IMR-90 (cell line): Measurements from ENCODE around the gene PEX11A. TPM values are rescaled to one million over a fixed set of nuclear protein-coding genes. Genes with fewer than 3 reads are reported as not detected.

Experiments
- ATAC-seq: fragments of 200-7000 bp; cut with Tn5 transposase; 2 replicates; pipeline ENCODE4 v1.9.1; 2020; ENCODE audit warnings: low read depth, mild to moderate bottlenecking, moderate library complexity
- BruUV-seq: library from RNA; stranded (reverse); fragments of 400-500 nt; replicated peaks from 2 replicates; lab custom pipeline; 2021; lab: Mats Ljungman, UMichigan
- CTCF ChIA-PET: fragments of 300-600 bp; formaldehyde crosslinking; extraction: SDS; loops from one replicate; lab custom pipeline; 2021; ENCODE audit warnings: antibody characterized with exemption; lab: Yijun Ruan, JAX
- POLR2A ChIA-PET: fragments of 300-600 bp; sonication (Branson Sonifier 250); formaldehyde crosslinking; loops from one replicate; lab custom pipeline; 2022; ENCODE audit warnings: antibody characterized with exemption; ENCODE audit not compliant: unreplicated experiment; lab: Charles Lee
- DNase-seq: peaks from one replicate; pipeline ENCODE4 v3.0.0; 2013
- H2AFZ ChIP-seq: replicated peaks from 2 replicates; pipeline ENCODE3; 2013; ENCODE audit warnings: low read length, mild to moderate bottlenecking; ENCODE audit not compliant: poor library complexity
- H2AK5ac ChIP-seq: 2 replicates; pipeline ENCODE4 v1.6.1; 2013; ENCODE audit warnings: low read depth, low read length, inconsistent platforms
- H2AK9ac ChIP-seq: replicated peaks from 2 replicates; pipeline ENCODE3; 2013; ENCODE audit warnings: mild to moderate bottlenecking, low read depth, low read length, moderate library complexity; ENCODE audit not compliant: poor library complexity
- H2BK120ac ChIP-seq: 2 replicates; pipeline ENCODE4 v1.6.1; 2013; ENCODE audit warnings: low read depth, low read length, inconsistent platforms
- H2BK15ac ChIP-seq: 3 replicates; pipeline ENCODE4 v1.6.1; 2013; ENCODE audit warnings: low read depth, low read length, inconsistent platforms
- H2BK20ac ChIP-seq: 2 replicates; pipeline ENCODE4 v1.6.1; 2013; ENCODE audit warnings: low read depth, mild to moderate bottlenecking, inconsistent platforms, low read length, moderate library complexity
- H2BK5ac ChIP-seq: 2 replicates; pipeline ENCODE4 v1.6.1; 2013; ENCODE audit warnings: mild to moderate bottlenecking, low read depth, low read length, inconsistent platforms; ENCODE audit not compliant: poor library complexity, severe bottlenecking
- H3K14ac ChIP-seq: replicated peaks from 2 replicates; pipeline ENCODE4 v1.6.1; 2013; ENCODE audit warnings: low read depth, low read length, inconsistent platforms
- H3K18ac ChIP-seq: 2 replicates; pipeline ENCODE4 v1.6.1; 2013; ENCODE audit warnings: low read depth, low read length, control low read depth
- H3K23ac ChIP-seq: 2 replicates; pipeline ENCODE4 v1.6.1; 2013; ENCODE audit warnings: low read depth, low read length, inconsistent platforms
- H3K27ac ChIP-seq: 2 replicates; pipeline ENCODE4 v1.5.1; 2013; ENCODE audit warnings: mild to moderate bottlenecking, control low read depth, low read length; ENCODE audit not compliant: insufficient read depth
- H3K27me3 ChIP-seq: 2 replicates; pipeline ENCODE4 v1.6.1; 2013; ENCODE audit warnings: low read length; ENCODE audit not compliant: control insufficient read depth, insufficient read depth
- H3K36me3 ChIP-seq: 2 replicates; pipeline ENCODE4 v1.6.1; 2013; ENCODE audit warnings: low read length, mixed read lengths; ENCODE audit not compliant: control insufficient read depth, insufficient read depth
- H3K4ac ChIP-seq: 2 replicates; pipeline ENCODE4 v1.6.1; 2013; ENCODE audit warnings: low read depth, low read length, inconsistent platforms
- H3K4me1 ChIP-seq: 2 replicates; pipeline ENCODE4 v1.6.1; 2013; ENCODE audit warnings: low read length, mixed read lengths; ENCODE audit not compliant: control insufficient read depth, insufficient read depth
- H3K4me2 ChIP-seq: 2 replicates; pipeline ENCODE4 v1.6.1; 2013; ENCODE audit warnings: low read depth, mild to moderate bottlenecking, control low read depth, low read length, moderate library complexity
- H3K4me3 ChIP-seq: 2 replicates; pipeline ENCODE4 v1.5.1; 2013; ENCODE audit warnings: low read depth, mild to moderate bottlenecking, control low read depth, low read length, moderate library complexity; ENCODE audit not compliant: insufficient read depth
- H3K56ac ChIP-seq: 2 replicates; pipeline ENCODE4 v1.6.1; 2013; ENCODE audit warnings: low read length, inconsistent platforms; ENCODE audit not compliant: insufficient read depth; ENCODE audit errors: extremely low read depth
- H3K79me1 ChIP-seq, 2 experiments: 2 replicates each; pipeline ENCODE4 v1.6.1; 2013; ENCODE audit warnings: low read length in 2 of 2, inconsistent platforms in 1 of 2, low read depth in 1 of 2
- H3K9ac ChIP-seq: 2 replicates; pipeline ENCODE4 v1.6.1; 2013; ENCODE audit warnings: low read depth, low read length, control low read depth
- H3K9me1 ChIP-seq: 2 replicates; pipeline ENCODE4 v1.6.1; 2013; ENCODE audit warnings: low read length, inconsistent platforms; ENCODE audit not compliant: insufficient read depth
- H3K9me3 ChIP-seq: 2 replicates; pipeline ENCODE4 v1.6.1; 2013; ENCODE audit warnings: low read length; ENCODE audit not compliant: control insufficient read depth, insufficient read depth
- H4K20me1 ChIP-seq: 2 replicates; pipeline ENCODE4 v1.6.1; 2013; ENCODE audit warnings: low read length, inconsistent platforms; ENCODE audit not compliant: insufficient read depth
- H4K5ac ChIP-seq: 2 replicates; pipeline ENCODE4 v1.6.1; 2013; ENCODE audit warnings: mild to moderate bottlenecking, low read depth, low read length, control low read depth
- H4K8ac ChIP-seq, 2 experiments: 2 replicates each; pipeline ENCODE4 v1.6.1; 2013; ENCODE audit warnings: low read depth in 2 of 2, low read length in 2 of 2, control low read depth in 1 of 2, inconsistent platforms in 1 of 2
- H4K91ac ChIP-seq: 2 replicates; pipeline ENCODE4 v1.6.1; 2013; ENCODE audit warnings: low read depth, low read length, inconsistent platforms; ENCODE audit not compliant: insufficient read depth
- BHLHE40 ChIP-seq: fragments of 150-350 bp; IDR thresholded peaks from 2 replicates; pipeline ENCODE4 v1.6.1; 2016; ENCODE audit warnings: mild to moderate bottlenecking, low read depth, low read length
- CEBPB ChIP-seq: IDR thresholded peaks from 2 replicates; pipeline ENCODE4 v1.6.1; 2012; ENCODE audit warnings: low read depth, low read length, improper control_type of control experiment
- ELK1 ChIP-seq: fragments of 150-350 bp; IDR thresholded peaks from 2 replicates; pipeline ENCODE4 v1.6.1; 2016; ENCODE audit warnings: low read depth, mild to moderate bottlenecking, low read length, moderate library complexity, borderline replicate concordance
- FOS ChIP-seq: fragments of 150-350 bp; IDR thresholded peaks from 2 replicates; pipeline ENCODE4 v1.6.1; 2016; ENCODE audit warnings: low read depth, low read length
- MAFK ChIP-seq: IDR thresholded peaks from 2 replicates; pipeline ENCODE4 v1.6.1; 2012; ENCODE audit warnings: low read depth, low read length, improper control_type of control experiment
- MAZ ChIP-seq: IDR thresholded peaks from 2 replicates; pipeline ENCODE4 v1.6.1; 2012; ENCODE audit warnings: low read depth, mild to moderate bottlenecking, low read length, improper control_type of control experiment, moderate library complexity, borderline replicate concordance
- MXI1 ChIP-seq: IDR thresholded peaks from 2 replicates; pipeline ENCODE4 v1.6.1; 2012; ENCODE audit warnings: low read depth, mild to moderate bottlenecking, low read length, moderate library complexity, borderline replicate concordance
- NFE2L2 ChIP-seq: fragments of 150-350 bp; IDR thresholded peaks from 2 replicates; pipeline ENCODE4 v1.6.1; 2016; ENCODE audit warnings: low read depth, mild to moderate bottlenecking, low read length
- POLR2A ChIP-seq: IDR thresholded peaks from 2 replicates; pipeline ENCODE4 v1.6.1; 2012; ENCODE audit warnings: mild to moderate bottlenecking, low read depth, low read length
- RAD21 ChIP-seq: IDR thresholded peaks from 2 replicates; pipeline ENCODE4 v1.6.1; 2012; ENCODE audit warnings: low read length, improper control_type of control experiment
- RCOR1 ChIP-seq: IDR thresholded peaks from 2 replicates; pipeline ENCODE4 v1.6.1; 2012; ENCODE audit warnings: mild to moderate bottlenecking, low read length, improper control_type of control experiment; ENCODE audit not compliant: insufficient replicate concordance
- RFX5 ChIP-seq: IDR thresholded peaks from 2 replicates; pipeline ENCODE4 v1.8.0; 2012; ENCODE audit warnings: low read depth, mild to moderate bottlenecking, low read length, moderate library complexity
- SMC3 ChIP-seq: fragments of 150-350 bp; IDR thresholded peaks from 2 replicates; pipeline ENCODE4 v1.6.1; 2016; ENCODE audit warnings: low read depth, mild to moderate bottlenecking, antibody characterized with exemption, low read length, moderate library complexity
- WGBS, 2 experiments: methylation state at CpG; one replicate each; pipeline versions ENCODE4 v1.1.5 to v1.1.7; 2013; ENCODE audit warnings: missing lambda C conversion rate in 2 of 2; ENCODE audit not compliant: insufficient read length in 1 of 2; ENCODE audit errors: extremely low coverage in 2 of 2; 5-methylcytosine and 5-hydroxymethylcytosine counted together
- dilution Hi-C: fragments of 300-500 bp; cut with HindIII; formaldehyde crosslinking; loops from one replicate; pipeline ENCODE4 v1.14.3; 2018; ENCODE audit warnings: low sequenced_read_pairs; ENCODE audit not compliant: unreplicated experiment
- in situ Hi-C: fragments of 300-500 bp; cut with MboI; formaldehyde crosslinking; loops from 3 replicates; pipeline ENCODE4 v1.14.3; 2019; ENCODE audit warnings: low sequenced_read_pairs, inconsistent platforms, mixed read lengths
- intact Hi-C: fragments of 100-400 bp; cut with micrococcal nuclease; formaldehyde crosslinking; loops from 2 replicates; pipeline ENCODE4 v1.10.0; 2022
- polyA plus RNA-seq, 3 experiments: library from polyadenylated mRNA; depleted of rRNA; stranded (reverse); fragments of >200 nt; gene quantifications; 2 replicates each; pipeline ENCODE4 v1.2.3, GENCODE V29; 2012; ENCODE audit warnings: low replicate concordance in 1 of 3
- total RNA-seq: library from RNA; depleted of rRNA; stranded (reverse); fragments of >200 nt; gene quantifications from 2 replicates; pipeline ENCODE4 v1.2.3, GENCODE V29; 2012
- TF ChIP-seq, protein P1 (sequence below): fragments of 150-350 bp; IDR thresholded peaks from 2 replicates; pipeline ENCODE4 v1.6.1; 2017; ENCODE audit warnings: mild to moderate bottlenecking, antibody characterized with exemption, low read length, low read depth
- TF ChIP-seq, protein P2 (sequence below): conservative IDR thresholded peaks from 2 replicates; pipeline ENCODE4 v1.5.1; 2012; ENCODE audit warnings: mild to moderate bottlenecking, low read depth, low read length, improper control_type of control experiment

Gene PEX11A
- total and polyA plus RNA-seq, 2 of the 4 experiments (the other 2 are of a cell fraction) = 4.2 to 10.2 TPM

- Histone ChIP-seq H3K36me3 (no peaks in the 10 kb centered on the region), H2BK20ac (no peak overlapping the region), H3K79me1 (peaks cover 0 to under 1% of the 10 kb centered on the region in 2 experiments; a peak in 1 of 4 replicates), H4K8ac (no peak overlapping the region), H2BK15ac (no peak overlapping the region), H3K9me1 (peaks cover 14% of the 10 kb centered on the region), H3K4me1 (peaks cover 9% of the 10 kb centered on the region), H2AK9ac (no peak overlapping the region), H3K4me2 (no peak overlapping the region), H2AK5ac (no peak overlapping the region), H4K91ac (no peak overlapping the region), H2AFZ (no peak overlapping the region), H3K23ac (no peak overlapping the region), H4K20me1 (no peaks in the 10 kb centered on the region), H3K14ac (no peak overlapping the region), H3K27ac (no peak overlapping the region), H3K9me3 (no peaks in the 10 kb centered on the region), H3K4me3 (no peak overlapping the region), H3K27me3 (no peaks in the 10 kb centered on the region), H2BK120ac (no peak overlapping the region), H3K4ac (no peak overlapping the region), H3K18ac (no peak overlapping the region), H4K5ac (no peak overlapping the region), H3K9ac (no peak overlapping the region), H2BK5ac (no peak overlapping the region), H3K56ac (no peak overlapping the region)
- ATAC-seq (no peak), DNase-seq (no peak)
- intact Hi-C loops = no loop called here
- POLR2A ChIA-PET = no interaction called here
- no TSS peak for BruUV-seq
- dilution Hi-C loops = no loop called here
- TF ChIP-seq, protein P1, sequence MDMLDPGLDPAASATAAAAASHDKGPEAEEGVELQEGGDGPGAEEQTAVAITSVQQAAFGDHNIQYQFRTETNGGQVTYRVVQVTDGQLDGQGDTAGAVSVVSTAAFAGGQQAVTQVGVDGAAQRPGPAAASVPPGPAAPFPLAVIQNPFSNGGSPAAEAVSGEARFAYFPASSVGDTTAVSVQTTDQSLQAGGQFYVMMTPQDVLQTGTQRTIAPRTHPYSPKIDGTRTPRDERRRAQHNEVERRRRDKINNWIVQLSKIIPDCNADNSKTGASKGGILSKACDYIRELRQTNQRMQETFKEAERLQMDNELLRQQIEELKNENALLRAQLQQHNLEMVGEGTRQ = no peak
- TF ChIP-seq RFX5 (no peak), MAFK (no peak), FOS (no peak), BHLHE40 (no peak), NFE2L2 (no peak), MAZ (no peak), SMC3 (no peak), RAD21 (no peak), RCOR1 (no peak), POLR2A (no peak), CEBPB (no peak), ELK1 (no peak), MXI1 (no peak)
- TF ChIP-seq, protein P2, sequence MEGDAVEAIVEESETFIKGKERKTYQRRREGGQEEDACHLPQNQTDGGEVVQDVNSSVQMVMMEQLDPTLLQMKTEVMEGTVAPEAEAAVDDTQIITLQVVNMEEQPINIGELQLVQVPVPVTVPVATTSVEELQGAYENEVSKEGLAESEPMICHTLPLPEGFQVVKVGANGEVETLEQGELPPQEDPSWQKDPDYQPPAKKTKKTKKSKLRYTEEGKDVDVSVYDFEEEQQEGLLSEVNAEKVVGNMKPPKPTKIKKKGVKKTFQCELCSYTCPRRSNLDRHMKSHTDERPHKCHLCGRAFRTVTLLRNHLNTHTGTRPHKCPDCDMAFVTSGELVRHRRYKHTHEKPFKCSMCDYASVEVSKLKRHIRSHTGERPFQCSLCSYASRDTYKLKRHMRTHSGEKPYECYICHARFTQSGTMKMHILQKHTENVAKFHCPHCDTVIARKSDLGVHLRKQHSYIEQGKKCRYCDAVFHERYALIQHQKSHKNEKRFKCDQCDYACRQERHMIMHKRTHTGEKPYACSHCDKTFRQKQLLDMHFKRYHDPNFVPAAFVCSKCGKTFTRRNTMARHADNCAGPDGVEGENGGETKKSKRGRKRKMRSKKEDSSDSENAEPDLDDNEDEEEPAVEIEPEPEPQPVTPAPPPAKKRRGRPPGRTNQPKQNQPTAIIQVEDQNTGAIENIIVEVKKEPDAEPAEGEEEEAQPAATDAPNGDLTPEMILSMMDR = no peak
- 91% methylated on average over 5 of the region's 7 CpGs; no CpG with 5 or more reads in 1 of the 2 experiments for WGBS, 2 experiments
- in situ Hi-C loops = no loop called here
- CTCF ChIA-PET = no interaction called here
Observed at GRCh38 chr15:89667706-89667960, 22.9 kb downstream of the PEX11A start.
